ENCODE results near the gene KIAA0513. TPM values are rescaled to one million over a fixed set of nuclear protein-coding genes. Genes with fewer than 3 reads are reported as not detected.

KIAA0513 gene
- total RNA-seq (ENCODE audit: low replicate concordance), result 6.1 and 9.0 TPM in 2 replicates

- H3K36me3 Mint-ChIP-seq, result no peaks in the 10 kb centered on the region
- peaks cover 30% of the 10 kb centered on the region for H3K27me3 ChIP-seq
- peak within 1 kb of the TSS; percentile 80 for H3K4me3 ChIP-seq
- no peaks in the 10 kb centered on the region for H3K36me3 ChIP-seq
- H3K4me2 ChIP-seq, result peak within 1 kb of the TSS; percentile 80
- no peak within 1 kb of the TSS for H3K9ac ChIP-seq
- no peaks in the 10 kb centered on the region for H4K20me1 ChIP-seq (ENCODE audit: low read depth)
- TF ChIP-seq CTCF (IDR thresholded peaks at IDR 0.05) (peak; percentile 11), EZH2 (IDR thresholded peaks at IDR 0.05) (no peak)
- no peaks in the 10 kb centered on the region for H3K79me2 ChIP-seq (ENCODE audit: low read depth)
- H3K27ac ChIP-seq, result no peak within 1 kb of the TSS
- peak within 1 kb of the TSS; percentile 95 for H2AFZ ChIP-seq (replicated peaks)
- peak within 1 kb of the TSS; percentile 94 for H3K4me3 Mint-ChIP-seq
- DNase-seq (ENCODE audit: low spot score), result peak; percentile 98
- no peaks in the 10 kb centered on the region for H3K27me3 Mint-ChIP-seq (ENCODE audit: insufficient read depth, low read depth)
- H3K9me3 ChIP-seq (ENCODE audit: low read depth), result no peaks in the 10 kb centered on the region
- H3K27ac Mint-ChIP-seq, result no peak within 1 kb of the TSS
- peaks cover 6% of the 10 kb centered on the region for H3K4me1 ChIP-seq
- peaks cover 29% of the 10 kb centered on the region for H3K4me1 Mint-ChIP-seq
- H3K9me3 Mint-ChIP-seq, result no peaks in the 10 kb centered on the region
- no peaks in the 10 kb centered on the region for H3F3A ChIP-seq (ENCODE audit: low read depth)
These were observed at the start of gene KIAA0513 for GRCh38 chr16:85027349-85027957. KIAA0513 (plus strand) TSS chr16:85027795; CDS start chr16:85067072, 39,277 bp downstream.

GRCh38 chr16:84979516-84979915, 48.1 kb upstream of the KIAA0513 start:
- no peaks in the 10 kb centered on the region for H3F3A ChIP-seq (ENCODE audit: low read depth)
- H2AFZ ChIP-seq (replicated peaks), result no peak overlapping the region
- no peaks in the 10 kb centered on the region for H3K27me3 Mint-ChIP-seq (ENCODE audit: insufficient read depth, low read depth)
- H3K4me2 ChIP-seq, result no peak overlapping the region
- peaks cover 30% of the 10 kb centered on the region for H3K36me3 Mint-ChIP-seq
- no peaks in the 10 kb centered on the region for H3K79me2 ChIP-seq (ENCODE audit: low read depth)
- no peak overlapping the region for H3K4me3 ChIP-seq
- H3K4me1 ChIP-seq, result no peaks in the 10 kb centered on the region
- no peak overlapping the region for H3K9ac ChIP-seq
- H3K36me3 ChIP-seq, result peaks cover 4% of the 10 kb centered on the region
- no peak overlapping the region for H3K27ac Mint-ChIP-seq
- H3K4me3 Mint-ChIP-seq, result no peak overlapping the region
- peaks cover 6% of the 10 kb centered on the region for H4K20me1 ChIP-seq (ENCODE audit: low read depth)
- no peak for DNase-seq (ENCODE audit: low spot score)
- no peaks in the 10 kb centered on the region for H3K9me3 Mint-ChIP-seq
- H3K9me3 ChIP-seq (ENCODE audit: low read depth), result no peaks in the 10 kb centered on the region
- H3K27me3 ChIP-seq, result no peaks in the 10 kb centered on the region
- H3K27ac ChIP-seq, result no peak overlapping the region
- H3K4me1 Mint-ChIP-seq, result peaks cover 4% of the 10 kb centered on the region
- TF ChIP-seq CTCF (IDR thresholded peaks at IDR 0.05), result no peak

GRCh38 chr16:84982434-84982833, 45.2 kb upstream of the KIAA0513 start:
- Mint-ChIP-seq H3K27me3 (ENCODE audit: insufficient read depth, low read depth) (peaks cover 2% of the 10 kb centered on the region), H3K27ac (no peak overlapping the region), H3K36me3 (peaks cover 29% of the 10 kb centered on the region), H3K4me1 (peaks cover 10% of the 10 kb centered on the region), H3K9me3 (no peaks in the 10 kb centered on the region), H3K4me3 (no peak overlapping the region)
- H3K27me3 ChIP-seq, result no peaks in the 10 kb centered on the region
- H3K4me2 ChIP-seq, result no peak overlapping the region
- H4K20me1 ChIP-seq (ENCODE audit: low read depth), result peaks cover 13% of the 10 kb centered on the region
- H3K4me3 ChIP-seq, result no peak overlapping the region
- H3K4me1 ChIP-seq, result no peaks in the 10 kb centered on the region
- no peaks in the 10 kb centered on the region for H3K9me3 ChIP-seq (ENCODE audit: low read depth)
- no peak for DNase-seq (ENCODE audit: low spot score)
- H3K79me2 ChIP-seq (ENCODE audit: low read depth), result no peaks in the 10 kb centered on the region
- TF ChIP-seq CTCF (IDR thresholded peaks at IDR 0.05), result no peak
- no peak for TF ChIP-seq EZH2 (IDR thresholded peaks at IDR 0.05)
- H3K9ac ChIP-seq, result no peak overlapping the region
- H2AFZ ChIP-seq (replicated peaks), result no peak overlapping the region
- H3K36me3 ChIP-seq, result peaks cover 4% of the 10 kb centered on the region
- no peaks in the 10 kb centered on the region for H3F3A ChIP-seq (ENCODE audit: low read depth)
- no peak overlapping the region for H3K27ac ChIP-seq

All from neural progenitor cell (in vitro differentiated cells).